Hepatocyte (in vitro differentiated cells): ENCODE results near the gene CHRNA4. TPM values are rescaled to one million over a fixed set of nuclear protein-coding genes. Genes with fewer than 3 reads are reported as not detected.

Experiments
- DNase-seq: peaks from one replicate; pipeline ENCODE4 v3.0.0-alpha.2; 2016; ENCODE audit warnings: low spot score
- H2AFZ ChIP-seq: fragments of 200-600 bp; sonication (generic); 2 replicates; pipeline ENCODE4 v1.6.0; 2016; ENCODE audit warnings: antibody characterized with exemption, mild to moderate bottlenecking
- H3K27ac ChIP-seq: fragments of 200-600 bp; sonication (generic); 2 replicates; pipeline ENCODE4 v1.5.1; 2016; ENCODE audit warnings: mild to moderate bottlenecking
- H3K27me3 ChIP-seq: fragments of 200-600 bp; sonication (generic); 2 replicates; pipeline ENCODE4 v1.6.1; 2016
- H3K36me3 ChIP-seq: fragments of 200-600 bp; sonication (generic); replicated peaks from 2 replicates; pipeline ENCODE4 v1.5.1; 2016; ENCODE audit warnings: low read depth; ENCODE audit not compliant: insufficient read depth
- H3K4me1 ChIP-seq: fragments of 200-600 bp; sonication (generic); 2 replicates; pipeline ENCODE4 v1.5.1; 2016; ENCODE audit warnings: mild to moderate bottlenecking, moderate library complexity; ENCODE audit not compliant: insufficient read depth
- H3K4me2 ChIP-seq: fragments of 200-600 bp; sonication (generic); 2 replicates; pipeline ENCODE4 v1.6.0; 2016
- H3K4me3 ChIP-seq: fragments of 200-600 bp; sonication (generic); 2 replicates; pipeline ENCODE4 v1.5.1; 2016; ENCODE audit warnings: mild to moderate bottlenecking
- H3K79me2 ChIP-seq: fragments of 200-600 bp; sonication (generic); 2 replicates; pipeline ENCODE4 v1.6.0; 2017; ENCODE audit warnings: mild to moderate bottlenecking
- H3K9me2 ChIP-seq: fragments of 200-600 bp; sonication (generic); replicated peaks from 2 replicates; pipeline ENCODE4 v1.6.0; 2017; ENCODE audit warnings: mild to moderate bottlenecking; ENCODE audit not compliant: insufficient read depth
- H3K9me3 ChIP-seq: fragments of 200-600 bp; sonication (generic); 2 replicates; pipeline ENCODE4 v1.5.1; 2016; ENCODE audit warnings: low read depth, mild to moderate bottlenecking
- H4K20me1 ChIP-seq: fragments of 200-600 bp; sonication (generic); 2 replicates; pipeline ENCODE4 v1.6.0; 2016; ENCODE audit warnings: mild to moderate bottlenecking; ENCODE audit not compliant: insufficient read depth, poor library complexity, severe bottlenecking
- CTCF ChIP-seq: fragments of 200-600 bp; sonication (generic); IDR thresholded peaks from 2 replicates; pipeline ENCODE4 v1.5.1; 2016; ENCODE audit warnings: antibody characterized with exemption, mild to moderate bottlenecking; ENCODE audit not compliant: poor library complexity
- EZH2 ChIP-seq: fragments of 200-600 bp; sonication (generic); IDR thresholded peaks from 2 replicates; pipeline ENCODE4 v1.6.1; 2016; ENCODE audit warnings: antibody characterized with exemption, mild to moderate bottlenecking, borderline replicate concordance
- EZH2phosphoT487 ChIP-seq: fragments of 200-600 bp; sonication (generic); IDR thresholded peaks from one replicate; pipeline ENCODE4 v1.6.1; 2018; ENCODE audit warnings: antibody characterized with exemption, mild to moderate bottlenecking, low read depth, moderate library complexity; ENCODE audit not compliant: unreplicated experiment, severe bottlenecking
- WGBS: methylation state at CpG from one replicate; pipeline ENCODE4 v1.1.6; 2016; ENCODE audit warnings: low lambda C conversion rate; ENCODE audit errors: missing lambda C conversion rate; 5-methylcytosine and 5-hydroxymethylcytosine counted together
- polyA plus RNA-seq: library from polyadenylated mRNA; unstranded; fragments of >200 nt; fragmentation: Nextera tagmentation; extraction: Ambion mirVana; gene quantifications from 2 replicates; pipeline ENCODE4 v1.2.1, GENCODE V29; 2016
- total RNA-seq: library from RNA; depleted of rRNA; stranded (reverse); fragments of >200 nt; gene quantifications from 2 replicates; pipeline ENCODE4 v1.2.3, GENCODE V29; 2014

The CHRNA4 gene
- total and polyA plus RNA-seq, 2 experiments from 2014 or later: 0.25 TPM; not detected in 1

- no peaks in the 10 kb centered on the region for H4K20me1 ChIP-seq
- H2AFZ ChIP-seq: no peak overlapping the region
- no peaks in the 10 kb centered on the region for H3K4me1 ChIP-seq
- no peaks in the 10 kb centered on the region for H3K9me2 ChIP-seq
- no peaks in the 10 kb centered on the region for H3K36me3 ChIP-seq
- no peak overlapping the region for H3K27ac ChIP-seq
- no peaks in the 10 kb centered on the region for H3K9me3 ChIP-seq
- H3K79me2 ChIP-seq: no peaks in the 10 kb centered on the region
- H3K4me3 ChIP-seq: no peak overlapping the region
- no peak overlapping the region for H3K4me2 ChIP-seq
- WGBS: 91% methylated on average over 9 of the region's 11 CpGs
- peaks cover 10% of the 10 kb centered on the region for H3K27me3 ChIP-seq
- no peak for DNase-seq
- no peak for TF ChIP-seq CTCF
- no peak for TF ChIP-seq EZH2
- TF ChIP-seq EZH2phosphoT487: no peak
Measured at GRCh38 chr20:63297371-63297781, 63.8 kb downstream of the CHRNA4 start.

- Histone ChIP-seq H2AFZ (no peak overlapping the region), H3K4me3 (no peak overlapping the region), H4K20me1 (no peaks in the 10 kb centered on the region), H3K4me1 (no peaks in the 10 kb centered on the region), H3K27me3 (peaks cover 10% of the 10 kb centered on the region), H3K27ac (no peak overlapping the region), H3K9me3 (no peaks in the 10 kb centered on the region), H3K9me2 (no peaks in the 10 kb centered on the region), H3K36me3 (no peaks in the 10 kb centered on the region), H3K4me2 (no peak overlapping the region), H3K79me2 (no peaks in the 10 kb centered on the region)
- DNase-seq: no peak
- WGBS: 76% methylated on average over 17 of the region's 18 CpGs
- TF ChIP-seq CTCF (no peak), EZH2phosphoT487 (no peak), EZH2 (no peak)
Measured at GRCh38 chr20:63296531-63297299, 64.4 kb downstream of the CHRNA4 start.

- Histone ChIP-seq H3K9me2 (no peaks in the 10 kb centered on the region), H3K27me3 (peaks cover 10% of the 10 kb centered on the region), H3K9me3 (no peaks in the 10 kb centered on the region), H3K4me1 (peaks cover 1% of the 10 kb centered on the region), H2AFZ (no peak overlapping the region), H3K36me3 (no peaks in the 10 kb centered on the region), H3K4me3 (no peak overlapping the region), H4K20me1 (no peaks in the 10 kb centered on the region), H3K27ac (no peak overlapping the region), H3K79me2 (no peaks in the 10 kb centered on the region), H3K4me2 (no peak overlapping the region)
- no peak for DNase-seq
- 56% methylated on average over 15 of the region's 20 CpGs for WGBS
- TF ChIP-seq EZH2 (no peak), CTCF (no peak), EZH2phosphoT487 (no peak)
Measured at GRCh38 chr20:63295846-63296245, 65.3 kb downstream of the CHRNA4 start.
